WERI-Rb-1 (cell line): ENCODE results near the gene DOLK.

Experiments used
- DNase-seq: peaks from one replicate; pipeline ENCODE4 v3.0.0-alpha.2; 2020
- H3K27ac ChIP-seq: fragments of 250-450 bp; sonication (Bioruptor Pico); 2 replicates; pipeline ENCODE4 v1.5.1; 2020; ENCODE audit warnings: mild to moderate bottlenecking, moderate library complexity
- H3K27me3 ChIP-seq: fragments of 250-450 bp; sonication (Bioruptor Pico); 2 replicates; pipeline ENCODE4 v1.5.1; 2021; ENCODE audit warnings: mild to moderate bottlenecking, low read depth, moderate library complexity; ENCODE audit not compliant: insufficient read depth, severe bottlenecking
- H3K36me3 ChIP-seq: fragments of 250-450 bp; sonication (Bioruptor Pico); 2 replicates; pipeline ENCODE4 v1.5.1; 2020; ENCODE audit warnings: mild to moderate bottlenecking, moderate library complexity
- H3K4me3 ChIP-seq: 2 replicates; pipeline ENCODE4 v1.5.1; 2011; ENCODE audit warnings: low read depth, mild to moderate bottlenecking, control low read depth, low read length
- H3K9me3 ChIP-seq: fragments of 250-450 bp; sonication (Bioruptor Pico); 2 replicates; pipeline ENCODE4 v1.5.1; 2021; ENCODE audit warnings: mild to moderate bottlenecking, moderate library complexity; ENCODE audit not compliant: severe bottlenecking
- CTCF ChIP-seq: IDR thresholded peaks from 2 replicates; pipeline ENCODE4 v1.5.1; 2011; ENCODE audit warnings: low read depth, mild to moderate bottlenecking, control low read depth, inconsistent platforms, low read length

The DOLK gene

GRCh38 chr9:128898382-128898781, 49.0 kb downstream of the DOLK start:
- Histone ChIP-seq H3K27me3 (no peaks in the 10 kb centered on the region), H3K9me3 (no peaks in the 10 kb centered on the region), H3K27ac (no peak overlapping the region), H3K4me3 (no peak overlapping the region), H3K36me3 (peaks cover 46% of the 10 kb centered on the region)
- DNase-seq = no peak
- no peak for TF ChIP-seq CTCF

GRCh38 chr9:128895556-128895955, 51.8 kb downstream of the DOLK start:
- DNase-seq = no peak
- no peak for TF ChIP-seq CTCF
- Histone ChIP-seq H3K4me3 (no peak overlapping the region), H3K27me3 (no peaks in the 10 kb centered on the region), H3K9me3 (no peaks in the 10 kb centered on the region), H3K36me3 (peaks cover 73% of the 10 kb centered on the region), H3K27ac (no peak overlapping the region)
